Natural killer cell (primary cell): Measurements from ENCODE around the gene OPN5. TPM values are rescaled to one million over a fixed set of nuclear protein-coding genes. Genes with fewer than 3 reads are reported as not detected.

ENCODE experiments used
- ATAC-seq, 3 donors: fragments of 150-1000 bp in 2 of 3; fragments of 200-7000 bp in 1 of 3; cut with Tn5 transposase; 1 replicate in 1 of 3; 2 replicates in 2 of 3; pipeline ENCODE4 v1.10.0; 2021; ENCODE audit warnings: mild to moderate bottlenecking in 2 of 3, moderate library complexity in 2 of 3
- DNase-seq, 2 donors: peaks; one replicate each; pipeline versions ENCODE4 v3.0.0 to v3.0.0-alpha.2; 2013 to 2021; ENCODE audit warnings: mixed read lengths in 1 of 2
- H3K27ac ChIP-seq: one replicate; pipeline ENCODE4 v1.5.1; 2013; ENCODE audit warnings: mild to moderate bottlenecking, low read length
- H3K27me3 ChIP-seq: one replicate; pipeline ENCODE4 v1.6.1; 2013; ENCODE audit warnings: low read length; ENCODE audit not compliant: control insufficient read depth, insufficient read depth
- H3K36me3 ChIP-seq: one replicate; pipeline ENCODE4 v1.6.1; 2013; ENCODE audit warnings: low read length; ENCODE audit not compliant: control insufficient read depth, insufficient read depth
- H3K4me1 ChIP-seq: one replicate; pipeline ENCODE4 v1.6.1; 2013; ENCODE audit warnings: low read length; ENCODE audit not compliant: control insufficient read depth, insufficient read depth
- H3K4me3 ChIP-seq: one replicate; pipeline ENCODE4 v1.5.1; 2013; ENCODE audit warnings: low read length
- H3K9me3 ChIP-seq: one replicate; pipeline ENCODE4 v1.6.1; 2013; ENCODE audit warnings: low read length; ENCODE audit not compliant: control insufficient read depth, insufficient read depth
- H3K27ac Mint-ChIP-seq, 2 donors: one replicate each; pipeline ENCODE4 v1.8.0; 2022; ENCODE audit warnings: mild to moderate bottlenecking in 2 of 2, mixed read lengths in 2 of 2, moderate library complexity in 1 of 2
- H3K27me3 Mint-ChIP-seq, 2 donors: one replicate each; pipeline ENCODE4 v1.8.0; 2022; ENCODE audit warnings: low read depth in 2 of 2, mixed read lengths in 2 of 2
- H3K36me3 Mint-ChIP-seq: one replicate; pipeline ENCODE4 v1.8.0; 2022; ENCODE audit warnings: mixed read lengths
- H3K4me1 Mint-ChIP-seq, 2 donors: one replicate each; pipeline ENCODE4 v1.8.0; 2022; ENCODE audit warnings: mixed read lengths in 2 of 2
- H3K4me3 Mint-ChIP-seq: one replicate; pipeline ENCODE4 v1.8.0; 2022; ENCODE audit warnings: mild to moderate bottlenecking, moderate library complexity, mixed read lengths
- H3K9me3 Mint-ChIP-seq, 2 donors: one replicate each; pipeline ENCODE4 v1.8.0; 2022; ENCODE audit warnings: mixed read lengths in 2 of 2
- CTCF ChIP-seq: fragments of 200-600 bp; IDR thresholded peaks from one replicate; pipeline ENCODE4 v1.8.0; 2022; ENCODE audit warnings: antibody characterized with exemption
- WGBS: methylation state at CpG from one replicate; pipeline ENCODE4 v1.1.7; 2013; ENCODE audit warnings: missing lambda C conversion rate; ENCODE audit not compliant: insufficient coverage; 5-methylcytosine and 5-hydroxymethylcytosine counted together
- intact Hi-C: fragments of 100-400 bp; cut with micrococcal nuclease; formaldehyde crosslinking; loops from one replicate; pipeline ENCODE4 v1.14.2; 2022
- total RNA-seq, 4 donors: library from RNA; stranded (reverse); fragments of 120-200 nt in 1 of 4; gene quantifications; one replicate each; pipeline versions ENCODE4 v1.2.3 to v1.2.4, GENCODE V29; 2013 to 2022

OPN5 gene
- total RNA-seq, 3 donors from 2014 or later (not counting 1 experiment from before 2014, with no cell fraction given): not detected

GRCh38 chr6:47811443-47811842 lies 29.6 kb downstream of the OPN5 start:
- no peaks in the 10 kb centered on the region for H3K36me3 Mint-ChIP-seq
- no peak for ATAC-seq
- 80% methylated on average over 1 of the region's 3 CpGs for WGBS

GRCh38 chr6:47817749-47818148 lies 35.9 kb downstream of the OPN5 start:
- H3K4me1 ChIP-seq: no peaks in the 10 kb centered on the region
- no peak overlapping the region for H3K4me3 Mint-ChIP-seq
- ATAC-seq: no peak
- no peak for DNase-seq
- no peaks in the 10 kb centered on the region for H3K4me1 Mint-ChIP-seq
- H3K27ac Mint-ChIP-seq: no peak overlapping the region
- TF ChIP-seq CTCF: no peak
- peaks cover 5% of the 10 kb centered on the region for H3K27me3 ChIP-seq
- H3K36me3 ChIP-seq: no peaks in the 10 kb centered on the region
- no peaks in the 10 kb centered on the region for H3K9me3 ChIP-seq
- intact Hi-C loops: no loop called here
- 91% methylated on average over 1 of the region's 4 CpGs for WGBS
- H3K36me3 Mint-ChIP-seq: no peaks in the 10 kb centered on the region
- peaks cover 0 to 2% of the 10 kb centered on the region in 2 donors for H3K9me3 Mint-ChIP-seq
- H3K27ac ChIP-seq: no peak overlapping the region
- peaks cover 9 to 13% of the 10 kb centered on the region in 2 donors for H3K27me3 Mint-ChIP-seq
- H3K4me3 ChIP-seq: no peak overlapping the region

More at GRCh38 chr6:47811443-47811842, 29.6 kb downstream of the OPN5 start:
- Mint-ChIP-seq H3K4me1 (no peaks in the 10 kb centered on the region), H3K27me3 (peaks cover 9% of the 10 kb centered on the region in 2 donors), H3K27ac (no peak overlapping the region), H3K9me3 (peaks cover 0 to 3% of the 10 kb centered on the region in 2 donors), H3K4me3 (no peak overlapping the region)
- no peak for DNase-seq
- H3K27ac ChIP-seq: no peak overlapping the region
- no peak overlapping the region for H3K4me3 ChIP-seq
- intact Hi-C loops: no loop called here
- no peaks in the 10 kb centered on the region for H3K4me1 ChIP-seq
- H3K9me3 ChIP-seq: no peaks in the 10 kb centered on the region
- H3K27me3 ChIP-seq: no peaks in the 10 kb centered on the region
- H3K36me3 ChIP-seq: no peaks in the 10 kb centered on the region
- no peak for TF ChIP-seq CTCF

- WGBS: 94% methylated on average over 2 of the region's 3 CpGs
- Histone ChIP-seq H3K27me3 (peaks cover 5% of the 10 kb centered on the region), H3K9me3 (no peaks in the 10 kb centered on the region), H3K4me3 (no peak overlapping the region), H3K4me1 (no peaks in the 10 kb centered on the region), H3K27ac (no peak overlapping the region), H3K36me3 (no peaks in the 10 kb centered on the region)
- H3K4me1 Mint-ChIP-seq: no peaks in the 10 kb centered on the region
- DNase-seq (no peak), ATAC-seq (no peak)
- H3K27me3 Mint-ChIP-seq: peaks cover 5 to 11% of the 10 kb centered on the region in 2 donors
- H3K27ac Mint-ChIP-seq: no peak overlapping the region
- no peak overlapping the region for H3K4me3 Mint-ChIP-seq
- H3K9me3 Mint-ChIP-seq: no peaks in the 10 kb centered on the region
- no peak for TF ChIP-seq CTCF
- no peaks in the 10 kb centered on the region for H3K36me3 Mint-ChIP-seq
- intact Hi-C loops: no loop called here
Observed at GRCh38 chr6:47819461-47819860, 37.6 kb downstream of the OPN5 start.

GRCh38 chr6:47822856-47823554 lies 41.2 kb downstream of the OPN5 start:
- no peaks in the 10 kb centered on the region for H3K4me1 Mint-ChIP-seq
- peaks cover 2 to 6% of the 10 kb centered on the region in 2 donors for H3K27me3 Mint-ChIP-seq
- H3K27ac Mint-ChIP-seq: no peak overlapping the region
- Histone ChIP-seq H3K9me3 (no peaks in the 10 kb centered on the region), H3K4me3 (no peak overlapping the region), H3K36me3 (no peaks in the 10 kb centered on the region), H3K27ac (no peak overlapping the region), H3K4me1 (no peaks in the 10 kb centered on the region), H3K27me3 (no peaks in the 10 kb centered on the region)
- H3K36me3 Mint-ChIP-seq: no peaks in the 10 kb centered on the region
- no peaks in the 10 kb centered on the region for H3K9me3 Mint-ChIP-seq
- ATAC-seq (no peak), DNase-seq (no peak)
- H3K4me3 Mint-ChIP-seq: no peak overlapping the region
- intact Hi-C loops: no loop called here
- 83% methylated on average over 6 of the region's 6 CpGs for WGBS
- no peak for TF ChIP-seq CTCF
